DOHH2 (cell line): ENCODE data around the gene SUPT5H.

Experiments
- H3F3A ChIP-seq: fragments of 200-600 bp; sonication (generic), shearing (Covaris generic); 2 replicates; pipeline ENCODE4 v1.6.0; 2016; ENCODE audit warnings: antibody characterized with exemption, mild to moderate bottlenecking; ENCODE audit not compliant: control insufficient read depth, insufficient read depth
- H3K27ac ChIP-seq: fragments of 200-600 bp; sonication (generic); 2 replicates; pipeline ENCODE4 v1.5.1; 2014; ENCODE audit warnings: low read depth, mild to moderate bottlenecking, low read length, moderate library complexity
- H3K27me3 ChIP-seq: fragments of 200-600 bp; sonication (generic); 2 replicates; pipeline ENCODE4 v1.6.1; 2014; ENCODE audit warnings: mild to moderate bottlenecking, low read length, mixed read lengths; ENCODE audit not compliant: control insufficient read depth
- H3K36me3 ChIP-seq: fragments of 200-600 bp; sonication (generic); 2 replicates; pipeline ENCODE4 v1.6.1; 2014; ENCODE audit warnings: mild to moderate bottlenecking, low read length, moderate library complexity, mixed read lengths; ENCODE audit not compliant: control insufficient read depth
- H3K4me1 ChIP-seq: fragments of 200-600 bp; sonication (generic); 2 replicates; pipeline ENCODE4 v1.6.1; 2014; ENCODE audit warnings: mild to moderate bottlenecking, low read length, mixed read lengths; ENCODE audit not compliant: control insufficient read depth
- H3K4me2 ChIP-seq: fragments of 200-600 bp; sonication (generic); 2 replicates; pipeline ENCODE4 v1.6.0; 2014; ENCODE audit warnings: mild to moderate bottlenecking, low read length, moderate library complexity
- H3K4me3 ChIP-seq: fragments of 200-600 bp; sonication (generic); 2 replicates; pipeline ENCODE4 v1.5.1; 2014; ENCODE audit warnings: mild to moderate bottlenecking, low read length, mixed read lengths
- H3K79me2 ChIP-seq: fragments of 200-600 bp; sonication (generic); 2 replicates; pipeline ENCODE4 v1.6.1; 2014; ENCODE audit warnings: mild to moderate bottlenecking, low read length, mixed read lengths; ENCODE audit not compliant: control insufficient read depth
- H3K9me2 ChIP-seq: fragments of 200-600 bp; sonication (generic); replicated peaks from 2 replicates; pipeline ENCODE4 v1.6.1; 2014; ENCODE audit warnings: mild to moderate bottlenecking, low read length, mixed read lengths; ENCODE audit not compliant: control insufficient read depth
- H3K9me3 ChIP-seq: fragments of 200-600 bp; sonication (generic); 2 replicates; pipeline ENCODE4 v1.6.1; 2014; ENCODE audit warnings: antibody characterized with exemption, low read length, mixed read lengths; ENCODE audit not compliant: control insufficient read depth, insufficient read depth
- H4K20me1 ChIP-seq: fragments of 200-600 bp; sonication (generic); 2 replicates; pipeline ENCODE4 v1.6.0; 2014; ENCODE audit warnings: low read depth, mild to moderate bottlenecking, antibody characterized with exemption, low read length, moderate library complexity; ENCODE audit not compliant: control insufficient read depth, insufficient read depth
- EZH2phosphoT487 ChIP-seq: fragments of 200-600 bp; sonication (generic); IDR thresholded peaks from 2 replicates; pipeline ENCODE4 v1.6.1; 2017; ENCODE audit warnings: borderline replicate concordance, mild to moderate bottlenecking, antibody characterized with exemption, low read length, moderate library complexity, mixed read lengths
- TF ChIP-seq, protein P1 (sequence below): fragments of 200-600 bp; sonication (generic); IDR thresholded peaks from one replicate; pipeline ENCODE4 v1.5.1; 2014; ENCODE audit warnings: antibody characterized with exemption, mild to moderate bottlenecking, low read depth, low read length; ENCODE audit not compliant: poor library complexity, severe bottlenecking

The SUPT5H gene

DNA sequence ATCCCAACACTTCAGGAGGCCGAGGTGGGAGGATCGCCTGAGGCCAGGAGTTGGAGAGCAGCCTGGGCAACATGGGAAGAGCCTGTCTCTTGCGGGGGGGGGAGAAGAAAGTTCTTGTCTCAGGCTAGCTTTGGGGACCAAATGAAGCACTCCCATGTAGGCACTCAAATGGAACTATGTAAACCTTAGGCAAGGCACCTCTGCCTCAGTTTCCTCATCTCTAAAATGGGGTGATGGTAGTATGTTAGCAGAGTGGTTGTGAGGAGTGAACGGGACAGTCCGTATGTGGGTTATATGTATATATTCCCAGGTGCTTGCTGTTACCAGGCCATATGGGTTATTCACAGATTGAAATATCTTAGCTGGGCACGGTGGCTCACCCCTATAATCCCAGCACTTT lies 46.8 kb downstream of the SUPT5H start:
- Histone ChIP-seq H3K4me2 (no peak overlapping the region), H3K9me2 (no peaks in the 10 kb centered on the region), H3K4me3 (no peak overlapping the region), H3K36me3 (peaks cover 31% of the 10 kb centered on the region), H3F3A (peaks cover 3% of the 10 kb centered on the region), H3K79me2 (no peaks in the 10 kb centered on the region), H3K27me3 (0 out of 2 replicates have a peak, but pooled peaks cover under 1% of the 10 kb centered on the region), H3K4me1 (no peaks in the 10 kb centered on the region; the same call in 1 of the 2 replicates), H3K9me3 (no peaks in the 10 kb centered on the region), H3K27ac (no peak overlapping the region), H4K20me1 (no peaks in the 10 kb centered on the region)
- TF ChIP-seq, protein P1, sequence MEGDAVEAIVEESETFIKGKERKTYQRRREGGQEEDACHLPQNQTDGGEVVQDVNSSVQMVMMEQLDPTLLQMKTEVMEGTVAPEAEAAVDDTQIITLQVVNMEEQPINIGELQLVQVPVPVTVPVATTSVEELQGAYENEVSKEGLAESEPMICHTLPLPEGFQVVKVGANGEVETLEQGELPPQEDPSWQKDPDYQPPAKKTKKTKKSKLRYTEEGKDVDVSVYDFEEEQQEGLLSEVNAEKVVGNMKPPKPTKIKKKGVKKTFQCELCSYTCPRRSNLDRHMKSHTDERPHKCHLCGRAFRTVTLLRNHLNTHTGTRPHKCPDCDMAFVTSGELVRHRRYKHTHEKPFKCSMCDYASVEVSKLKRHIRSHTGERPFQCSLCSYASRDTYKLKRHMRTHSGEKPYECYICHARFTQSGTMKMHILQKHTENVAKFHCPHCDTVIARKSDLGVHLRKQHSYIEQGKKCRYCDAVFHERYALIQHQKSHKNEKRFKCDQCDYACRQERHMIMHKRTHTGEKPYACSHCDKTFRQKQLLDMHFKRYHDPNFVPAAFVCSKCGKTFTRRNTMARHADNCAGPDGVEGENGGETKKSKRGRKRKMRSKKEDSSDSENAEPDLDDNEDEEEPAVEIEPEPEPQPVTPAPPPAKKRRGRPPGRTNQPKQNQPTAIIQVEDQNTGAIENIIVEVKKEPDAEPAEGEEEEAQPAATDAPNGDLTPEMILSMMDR, result no peak
- TF ChIP-seq EZH2phosphoT487, result no peak

DNA sequence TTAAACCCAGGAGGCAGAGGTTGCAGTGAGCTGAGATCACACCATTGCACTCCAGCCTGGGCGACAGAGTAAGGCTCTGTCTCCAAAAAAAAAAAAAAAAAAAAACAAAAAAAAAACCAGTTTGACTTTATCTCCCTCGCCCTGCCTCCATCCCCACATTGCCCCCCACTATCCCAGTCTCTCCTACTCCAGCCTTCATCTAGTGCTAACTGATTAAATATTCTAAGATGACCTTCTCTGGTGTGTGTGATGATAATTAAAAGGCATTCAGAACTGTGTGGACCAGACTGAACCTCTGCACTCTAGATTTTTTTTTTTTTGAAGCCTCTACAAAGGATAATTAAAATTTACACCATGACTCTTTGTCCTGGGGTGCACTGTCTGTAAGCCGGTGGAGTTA lies 47.4 kb downstream of the SUPT5H start:
- TF ChIP-seq EZH2phosphoT487, result no peak
- TF ChIP-seq, protein P1, result no peak
- Histone ChIP-seq H3K4me2 (no peak overlapping the region), H3K4me1 (peaks cover 5% of the 10 kb centered on the region), H3K27me3 (peaks cover 6% of the 10 kb centered on the region; the same call in 1 of the 2 replicates), H3K79me2 (no peaks in the 10 kb centered on the region), H3K36me3 (peaks cover 30% of the 10 kb centered on the region), H3K4me3 (no peak overlapping the region), H4K20me1 (no peaks in the 10 kb centered on the region), H3K9me2 (no peaks in the 10 kb centered on the region), H3K9me3 (no peaks in the 10 kb centered on the region), H3F3A (peaks cover 3% of the 10 kb centered on the region), H3K27ac (no peak overlapping the region)

DNA sequence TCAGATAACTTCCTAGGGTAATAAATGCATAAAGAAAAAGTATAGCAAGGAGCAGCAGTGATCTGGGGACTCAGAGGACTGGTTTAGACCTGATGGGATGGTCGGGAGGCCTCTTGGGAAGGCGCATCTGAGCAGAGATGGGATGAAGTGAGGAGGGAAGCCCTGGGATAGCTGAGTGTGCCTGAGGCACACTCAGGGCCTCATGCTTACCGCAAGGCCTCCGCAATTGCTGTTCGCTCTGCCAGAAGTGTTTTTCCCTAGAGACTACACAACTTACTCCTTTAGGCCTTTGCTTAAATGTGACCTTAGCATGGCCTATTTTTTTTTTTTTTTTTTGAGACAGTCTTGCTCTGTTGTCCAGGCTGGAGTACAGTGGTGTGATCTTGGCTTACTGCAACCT lies 49.3 kb downstream of the SUPT5H start:
- no peaks in the 10 kb centered on the region for H3K9me2 ChIP-seq
- no peaks in the 10 kb centered on the region for H3K79me2 ChIP-seq
- H3K4me3 ChIP-seq, result no peak overlapping the region
- H3K27ac ChIP-seq, result no peak overlapping the region
- TF ChIP-seq, protein P1, result no peak
- H3K27me3 ChIP-seq, result peaks cover 21% of the 10 kb centered on the region
- no peaks in the 10 kb centered on the region for H4K20me1 ChIP-seq
- peaks cover 3% of the 10 kb centered on the region for H3F3A ChIP-seq
- no peaks in the 10 kb centered on the region for H3K9me3 ChIP-seq
- peaks cover 11% of the 10 kb centered on the region for H3K36me3 ChIP-seq
- peaks cover 23% of the 10 kb centered on the region for H3K4me1 ChIP-seq
- H3K4me2 ChIP-seq, result no peak overlapping the region
